Bronchial epithelial cell (primary cell): ENCODE results near the gene ZP3. TPM values are rescaled to one million over a fixed set of nuclear protein-coding genes. Genes with fewer than 3 reads are reported as not detected.
"Not testable (repeated sequence)": the region's sequence is repeated elsewhere in the genome, so short reads cannot be mapped to it uniquely, and the experiment has no call there.

Source experiments
- DNase-seq: peaks from one replicate; pipeline ENCODE4 v3.0.0-alpha.2; 2010; ENCODE audit warnings: low read depth
- FAIRE-seq: peaks from 2 replicates; lab custom pipeline; 2011; peaks lifted over from hg19 to GRCh38; lab: Jason Lieb, UNC
- H3K27me3 ChIP-seq: 2 replicates; pipeline ENCODE4 v1.5.1; 2011; ENCODE audit warnings: low read length; ENCODE audit not compliant: control insufficient read depth, insufficient read depth
- H3K36me3 ChIP-seq: 2 replicates; pipeline ENCODE4 v1.5.1; 2011; ENCODE audit warnings: low read length; ENCODE audit not compliant: control insufficient read depth, insufficient read depth
- H3K4me3 ChIP-seq: 2 replicates; pipeline ENCODE4 v1.5.1; 2011; ENCODE audit warnings: mild to moderate bottlenecking, low read depth, low read length, control low read depth
- CTCF ChIP-seq: IDR thresholded peaks from 2 replicates; pipeline ENCODE4 v1.5.1; 2011; ENCODE audit warnings: mild to moderate bottlenecking, moderate library complexity, low read length, control low read depth, inconsistent platforms; ENCODE audit not compliant: insufficient read depth, severe bottlenecking
- total RNA-seq: library from RNA; depleted of rRNA; stranded (reverse); fragments of >200 nt; gene quantifications from 2 replicates; pipeline ENCODE4 v1.2.1, GENCODE V29; 2014

The ZP3 gene
- total RNA-seq, 1 donor from 2014 or later = 26.1 TPM

GRCh38 chr7:76425156-76425555 lies 406 bp downstream of the ZP3 start:
- Histone ChIP-seq H3K27me3 (no peaks in the 10 kb centered on the region), H3K36me3 (no peaks in the 10 kb centered on the region), H3K4me3 (no peak overlapping the region)
- TF ChIP-seq CTCF = no peak
- no peak for FAIRE-seq
- no peak for DNase-seq

- FAIRE-seq, H3K4me3 ChIP-seq, H3K36me3 ChIP-seq, DNase-seq, H3K27me3 ChIP-seq: not testable (repeated sequence)
Observed at GRCh38 chr7:76425558-76425957, 808 bp downstream of the ZP3 start.

GRCh38 chr7:76426246-76426645 lies 1.5 kb downstream of the ZP3 start:
- TF ChIP-seq CTCF = no peak
- no peak for FAIRE-seq
- no peak for DNase-seq
- Histone ChIP-seq H3K36me3 (no peaks in the 10 kb centered on the region), H3K4me3 (no peak overlapping the region), H3K27me3 (no peaks in the 10 kb centered on the region)

GRCh38 chr7:76427635-76428034 lies 2.9 kb downstream of the ZP3 start:
- FAIRE-seq (no peak), DNase-seq (no peak)
- H3K4me3 ChIP-seq = no peak overlapping the region
- H3K27me3 ChIP-seq = no peaks in the 10 kb centered on the region
- no peak for TF ChIP-seq CTCF
- H3K36me3 ChIP-seq = no peaks in the 10 kb centered on the region

- peak; percentile 67 for DNase-seq
- no peak for FAIRE-seq
Observed at GRCh38 chr7:76428149-76428823, 3.5 kb downstream of the ZP3 start.

More at GRCh38 chr7:76428149-76428823, 3.5 kb downstream of the ZP3 start:
- Histone ChIP-seq H3K36me3 (no peaks in the 10 kb centered on the region), H3K27me3 (no peaks in the 10 kb centered on the region), H3K4me3 (no peak overlapping the region)
- no peak for TF ChIP-seq CTCF
